Measurements from ENCODE around the gene CDK2AP2.
"Not testable (repeated sequence)": the region's sequence is repeated elsewhere in the genome, so short reads cannot be mapped to it uniquely, and the experiment has no call there.

CDK2AP2 gene

GRCh38 chr11:67466367-67466766, 41.6 kb downstream of the CDK2AP2 start:
- DNase-seq (ENCODE audit: low read depth, low spot score): no peak

GRCh38 chr11:67465530-67465929, 42.4 kb downstream of the CDK2AP2 start:
- DNase-seq (ENCODE audit: low read depth, low spot score): not testable (repeated sequence)

- no peak for DNase-seq (ENCODE audit: low read depth, low spot score)
Observed at GRCh38 chr11:67465189-67465510, 42.8 kb downstream of the CDK2AP2 start.

DNA sequence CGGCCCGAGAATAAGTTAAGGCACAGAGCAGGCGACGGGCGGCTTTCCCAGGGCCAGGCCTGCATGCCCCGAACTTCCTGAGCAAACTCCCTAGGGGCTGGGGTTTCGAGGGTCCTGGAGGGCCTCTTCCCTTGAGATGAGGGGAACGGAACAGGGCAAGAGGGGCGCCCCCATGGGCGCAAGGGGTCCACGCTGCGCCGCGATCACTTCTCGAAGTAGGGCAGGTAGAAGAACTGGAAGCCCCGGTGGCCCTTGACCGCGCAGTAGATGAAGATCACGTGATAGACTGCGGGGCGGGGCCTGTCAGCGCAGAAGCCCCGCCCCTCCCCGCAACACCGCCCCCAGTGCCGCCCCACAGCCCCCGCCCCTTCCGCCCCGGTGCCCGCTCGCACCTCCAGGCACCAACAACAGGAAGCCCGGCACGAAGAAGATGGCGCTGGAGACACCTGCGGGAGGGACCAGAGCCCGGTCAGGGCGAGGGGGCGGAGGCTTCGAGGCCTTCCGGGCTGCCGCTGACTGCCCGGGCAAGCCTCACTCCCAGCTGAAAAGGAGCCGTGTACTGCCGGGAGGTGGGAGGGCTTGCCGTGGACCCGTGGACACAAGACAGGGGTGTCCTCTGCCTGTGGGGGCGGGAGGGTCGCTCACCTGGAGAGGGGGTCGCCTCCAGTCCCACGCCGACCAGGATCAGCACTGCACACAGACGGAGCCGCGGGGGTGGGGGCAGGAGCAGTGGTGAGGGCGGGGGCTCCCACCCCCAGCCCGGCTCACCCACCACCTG, 43.4 kb downstream of the CDK2AP2 start:
- peak; percentile 80 for DNase-seq (ENCODE audit: low read depth, low spot score)

DNA sequence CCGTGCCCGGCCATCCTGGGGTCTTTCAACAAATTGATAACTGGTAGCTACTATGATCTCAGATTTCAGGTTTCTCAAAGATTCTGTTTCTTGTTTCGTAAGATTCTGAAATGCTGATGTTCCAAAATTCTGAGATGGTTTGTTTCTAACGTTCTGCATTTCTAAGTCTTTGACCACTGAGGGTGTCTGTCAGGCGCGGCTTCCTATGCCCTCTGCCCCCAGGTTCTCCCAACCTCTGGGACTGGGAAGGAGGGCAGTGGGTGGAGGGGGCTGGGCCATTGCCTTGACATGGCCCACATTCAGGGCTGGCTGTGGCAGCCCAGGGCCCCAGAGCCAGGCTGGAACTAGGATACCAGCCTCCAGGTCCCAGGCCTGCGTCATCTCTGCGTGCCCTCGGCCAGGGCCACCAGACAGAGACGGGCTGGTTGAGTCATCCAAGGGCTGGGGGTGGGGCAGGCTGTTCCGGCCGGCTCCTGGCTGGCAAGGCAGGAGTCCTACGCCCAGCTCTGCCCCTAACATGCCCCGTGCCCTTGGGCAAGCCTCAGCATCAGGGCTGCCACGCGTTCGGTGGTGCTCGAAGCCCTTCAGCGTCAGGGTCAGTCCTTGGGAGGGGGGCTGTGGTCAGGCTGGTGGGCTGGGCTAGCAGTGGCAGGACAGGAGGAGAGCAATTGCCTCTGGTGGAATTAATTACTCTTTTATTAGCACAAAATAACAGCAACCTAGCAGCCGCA, 44.1 kb downstream of the CDK2AP2 start:
- DNase-seq (ENCODE audit: low read depth, low spot score): no peak

DNA sequence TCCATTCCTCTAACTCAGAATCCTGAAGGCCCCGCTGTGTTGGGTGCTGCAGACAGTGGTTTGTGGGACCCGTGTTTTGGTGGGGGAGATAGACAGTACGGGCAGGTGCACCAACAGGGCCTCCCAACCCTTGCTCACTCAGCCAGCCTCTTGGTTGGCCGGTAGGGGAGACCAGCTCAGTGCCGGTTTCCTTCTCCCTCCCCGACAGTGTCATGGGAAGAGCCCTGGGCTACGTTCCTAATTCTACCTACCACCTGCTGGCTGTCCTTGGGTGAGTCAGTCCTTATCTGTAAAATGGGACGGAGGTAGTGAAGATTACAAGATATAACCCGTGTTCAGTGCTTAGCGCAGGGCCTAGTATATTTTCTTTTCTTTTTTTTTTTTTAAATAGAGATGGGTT, 44.8 kb downstream of the CDK2AP2 start:
- no peak for DNase-seq (ENCODE audit: low read depth, low spot score)

DNA sequence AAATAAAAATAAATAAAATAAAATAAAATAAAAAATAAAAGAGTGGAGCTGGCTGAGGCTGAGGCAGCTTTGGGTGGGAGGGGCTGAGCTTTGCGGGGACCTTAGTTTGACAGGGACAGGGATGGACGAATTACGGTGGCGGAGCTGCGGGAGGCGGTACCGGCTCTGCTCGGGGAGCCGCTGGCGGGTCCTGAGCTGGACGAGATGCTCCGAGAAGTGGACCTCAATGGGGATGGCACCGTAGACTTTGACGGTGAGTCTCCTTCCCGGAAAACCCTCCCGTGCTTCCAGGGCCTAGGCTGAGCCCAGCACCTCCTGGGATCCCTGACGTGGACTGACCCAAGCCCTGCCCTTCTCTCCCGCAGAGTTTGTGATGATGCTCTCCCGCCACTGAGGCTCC, 49.7 kb downstream of the CDK2AP2 start:
- DNase-seq (ENCODE audit: low read depth, low spot score): no peak

GRCh38 chr11:67457453-67457852, 50.5 kb downstream of the CDK2AP2 start:
- no peak for DNase-seq (ENCODE audit: low read depth, low spot score)
